Amniotic stem cell (primary cell): Measurements from ENCODE around the gene FAM114A2.
"Not testable (repeated sequence)": the region's sequence is repeated elsewhere in the genome, so short reads cannot be mapped to it uniquely, and the experiment has no call there.

Experiments used
- DNase-seq: peaks from one replicate; lab custom pipeline; 2025; lab: John Stamatoyannopoulos, UW

FAM114A2 gene

GRCh38 chr5:154047324-154047723 is 8.6 kb upstream of the FAM114A2 start:
- no peak for DNase-seq

DNA sequence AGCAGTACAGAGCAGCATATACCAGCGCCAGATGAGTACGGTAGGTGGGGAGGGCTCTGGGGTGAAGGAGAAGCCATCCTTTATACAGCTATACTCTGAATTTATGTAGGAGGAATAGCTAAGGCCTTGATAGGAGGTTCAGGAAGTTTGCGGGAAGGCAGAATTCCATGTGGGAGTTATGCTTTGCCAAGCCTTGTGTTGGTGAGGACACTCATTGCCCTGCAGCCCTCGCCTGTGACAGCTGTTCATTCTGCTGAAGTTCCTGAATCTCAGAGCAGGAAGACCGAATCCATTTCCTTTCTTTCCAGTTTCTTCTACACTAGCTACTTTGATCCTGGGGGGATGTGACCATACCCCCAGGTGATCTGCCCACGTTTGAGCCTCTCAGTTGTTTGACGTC is 7.8 kb upstream of the FAM114A2 start:
- no peak for DNase-seq

DNA sequence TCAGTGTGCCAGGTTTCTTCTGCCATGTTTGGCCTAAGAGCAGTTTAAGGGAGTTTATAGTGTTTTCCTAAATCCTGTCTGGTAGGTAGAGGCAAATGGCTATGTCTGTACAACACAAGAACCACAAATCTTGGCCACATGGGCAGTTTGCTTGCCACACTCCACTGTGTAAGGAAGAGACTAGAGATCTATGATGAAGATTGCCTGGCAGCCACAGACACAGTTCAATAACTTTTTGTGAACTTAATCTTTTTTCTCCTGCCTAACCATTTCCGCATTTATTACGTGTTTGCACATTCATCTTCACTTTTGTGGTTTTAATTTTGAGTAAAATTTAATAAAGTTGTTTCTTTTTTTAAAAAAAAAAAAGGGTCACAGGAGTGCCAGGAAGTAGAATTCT is 5.9 kb upstream of the FAM114A2 start:
- no peak for DNase-seq

- no peak for DNase-seq
Measured at GRCh38 chr5:154044099-154044498, 5.4 kb upstream of the FAM114A2 start.

DNA sequence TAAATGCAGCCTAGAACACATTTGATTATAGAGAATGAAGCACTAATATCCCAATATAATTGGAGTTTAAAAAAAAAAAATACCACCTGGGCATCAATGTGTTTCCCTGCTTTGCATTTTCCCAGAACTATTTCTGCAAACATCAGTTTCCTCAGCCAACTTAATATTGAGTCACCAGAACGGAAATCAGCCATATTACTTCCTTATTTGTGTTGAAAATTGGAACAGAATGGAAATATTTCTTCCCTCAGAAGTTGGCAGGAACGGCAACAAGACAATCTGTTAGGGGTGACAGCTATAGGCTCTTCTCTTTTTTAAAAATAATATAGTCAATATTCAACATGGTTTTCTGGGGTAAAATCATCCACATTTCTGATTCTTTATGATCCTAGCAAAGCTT is 4.1 kb upstream of the FAM114A2 start:
- DNase-seq = no peak

GRCh38 chr5:154039458-154039829 is 734 bp upstream of the FAM114A2 start:
- no peak for DNase-seq

DNA sequence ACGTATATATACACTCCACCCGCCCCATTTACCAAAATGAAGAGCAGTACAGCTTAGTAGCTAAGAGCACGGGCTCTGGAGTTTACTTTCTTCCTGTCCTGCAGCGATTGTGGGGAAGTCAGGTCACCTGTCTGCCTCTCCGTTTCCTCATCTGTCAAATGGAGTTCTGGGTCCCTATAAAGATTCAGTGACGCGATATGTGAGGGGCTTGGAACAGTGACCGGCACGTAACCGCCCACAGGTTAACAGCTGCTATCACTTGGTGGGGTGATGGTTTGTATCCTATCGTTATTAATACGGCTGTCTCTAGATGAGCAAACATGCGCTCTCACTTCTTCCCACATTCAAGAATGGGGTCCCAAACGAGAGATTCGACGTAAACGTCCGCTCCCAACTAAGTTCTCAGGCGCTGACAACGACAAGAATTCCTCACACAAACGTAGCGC is 426 bp downstream of the FAM114A2 start:
- no peak for DNase-seq

DNA sequence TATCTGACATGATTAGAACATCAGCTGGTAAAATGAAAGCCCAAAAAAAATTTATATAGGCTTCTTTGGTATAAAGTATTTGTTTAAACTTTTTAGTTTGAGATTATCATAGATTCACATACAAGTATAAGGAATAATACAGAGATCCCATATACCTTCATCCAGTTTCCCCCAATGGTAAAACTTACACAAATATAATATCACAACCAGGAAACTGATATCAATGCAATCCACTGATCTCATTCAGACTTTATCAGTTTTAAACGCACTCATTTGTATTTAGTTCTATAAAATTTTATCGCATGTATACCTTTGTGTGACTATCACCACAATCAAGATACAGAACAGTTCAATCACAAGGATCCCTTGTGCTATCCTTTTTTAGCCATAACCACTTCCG is 3.8 kb downstream of the FAM114A2 start:
- DNase-seq = no peak

- no peak for DNase-seq
Measured at GRCh38 chr5:154031937-154032489, 6.7 kb downstream of the FAM114A2 start.

- DNase-seq = no peak
Measured at GRCh38 chr5:154025951-154026350, 12.8 kb downstream of the FAM114A2 start.

GRCh38 chr5:154018919-154019318 is 19.8 kb downstream of the FAM114A2 start:
- DNase-seq = not testable (repeated sequence)

DNA sequence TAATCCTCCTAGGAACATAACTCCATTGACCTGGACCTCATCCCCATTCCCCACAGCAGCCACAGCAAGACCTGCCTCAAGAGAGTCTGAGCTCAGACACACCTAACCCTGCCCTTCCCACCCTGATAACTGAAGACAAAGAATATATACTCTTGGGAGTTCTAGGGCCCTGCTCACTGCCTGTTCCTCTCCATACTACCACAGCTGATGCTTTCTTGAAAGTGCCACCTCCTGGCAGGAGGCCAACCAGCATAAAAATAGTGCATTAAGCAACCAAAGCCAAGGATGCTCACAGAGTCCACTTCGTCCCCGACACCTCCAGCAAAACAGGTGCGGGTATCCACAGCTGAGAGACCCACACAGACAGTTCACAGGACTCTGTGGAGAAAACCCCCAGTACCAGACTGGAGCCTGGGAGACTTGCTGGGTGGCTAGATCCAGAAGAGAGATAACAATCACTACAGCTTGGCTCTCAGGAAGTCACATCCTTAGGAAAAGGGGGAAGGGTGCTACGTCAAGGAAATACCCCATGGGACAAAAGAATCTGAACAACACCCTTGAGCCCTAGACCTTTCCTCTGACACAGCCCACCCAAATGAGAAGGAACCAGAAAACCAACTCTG is 23.5 kb downstream of the FAM114A2 start:
- DNase-seq = no peak

- DNase-seq = no peak
Measured at GRCh38 chr5:154010660-154011059, 28.1 kb downstream of the FAM114A2 start.

- DNase-seq = no peak
Measured at GRCh38 chr5:154005648-154006047, 33.1 kb downstream of the FAM114A2 start.

- DNase-seq = no peak
Measured at GRCh38 chr5:154002511-154003020, 36.1 kb downstream of the FAM114A2 start.

- no peak for DNase-seq
Measured at GRCh38 chr5:154002093-154002492, 36.6 kb downstream of the FAM114A2 start.

DNA sequence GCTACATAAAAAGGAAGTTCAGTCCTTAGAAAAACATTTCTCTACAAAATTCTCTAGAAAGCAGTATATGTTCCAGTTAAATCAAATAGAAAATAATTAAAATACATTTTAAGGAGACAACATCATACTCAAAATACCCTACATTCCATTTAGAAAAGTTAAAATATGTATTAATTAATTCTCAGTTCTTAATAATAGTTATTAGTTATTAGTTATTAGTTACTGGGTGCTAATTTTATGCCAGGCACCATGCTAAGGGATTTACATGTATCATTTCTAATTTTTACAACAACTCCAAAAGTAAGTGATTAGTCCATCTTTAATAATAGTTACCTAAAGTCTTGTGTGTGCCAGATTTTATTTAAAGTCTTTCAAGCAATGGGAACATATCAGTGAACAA is 38.0 kb downstream of the FAM114A2 start:
- no peak for DNase-seq

GRCh38 chr5:153999995-154000394 is 38.7 kb downstream of the FAM114A2 start:
- no peak for DNase-seq

- DNase-seq = no peak
Measured at GRCh38 chr5:153998768-153999167, 39.9 kb downstream of the FAM114A2 start.

DNA sequence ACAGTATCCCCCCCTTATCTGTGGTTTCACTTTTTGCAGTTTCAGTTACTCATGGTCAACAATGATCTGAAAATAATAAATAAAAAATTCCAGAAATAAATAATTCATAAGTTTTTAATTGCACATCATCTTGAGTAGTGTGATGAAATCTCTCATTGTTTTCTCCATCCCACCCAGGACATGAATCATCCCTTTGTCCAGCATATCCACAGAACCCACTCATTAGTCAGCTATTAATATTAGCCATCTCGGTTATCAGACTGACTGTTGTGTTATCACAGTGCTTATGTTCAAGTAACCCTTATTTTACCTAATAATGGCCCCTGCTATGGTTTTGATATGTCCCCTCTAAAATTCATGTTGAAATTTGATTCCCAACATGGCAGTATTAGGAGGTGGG is 40.7 kb downstream of the FAM114A2 start:
- DNase-seq = no peak

- DNase-seq = no peak
Measured at GRCh38 chr5:153991168-153991567, 47.5 kb downstream of the FAM114A2 start.

- no peak for DNase-seq
Measured at GRCh38 chr5:153988510-153988909, 50.2 kb downstream of the FAM114A2 start.

DNA sequence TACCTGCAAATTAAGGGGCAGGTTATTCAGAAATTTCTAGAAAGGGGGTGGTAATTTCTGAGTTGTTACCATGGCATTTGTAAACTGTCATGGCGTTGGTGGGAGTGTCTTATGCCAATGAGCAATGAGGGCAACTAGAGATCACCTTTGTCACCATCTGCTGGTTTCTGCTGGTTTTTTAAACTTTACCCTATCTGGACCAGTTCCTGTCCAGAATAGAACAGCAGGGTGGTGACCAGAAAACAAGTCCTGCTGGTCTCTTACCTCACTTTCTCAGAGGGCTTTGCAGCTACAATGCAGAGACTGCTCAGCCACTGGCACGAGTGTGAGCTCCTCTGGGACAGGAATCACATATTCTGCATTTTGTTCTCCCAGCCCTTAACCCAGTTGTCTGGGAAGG is 51.4 kb downstream of the FAM114A2 start:
- no peak for DNase-seq

- no peak for DNase-seq
Measured at GRCh38 chr5:153985498-153985897, 53.2 kb downstream of the FAM114A2 start.
